HepG2 (cell line): ENCODE results near the gene AGRP. TPM values are rescaled to one million over a fixed set of nuclear protein-coding genes. Genes with fewer than 3 reads are reported as not detected.

Experiments
- CC2D1A ChIP-seq: sonication (generic); formaldehyde crosslinking; IDR thresholded peaks from 2 replicates; pipeline ENCODE4 v1.8.1; 2023; ENCODE audit warnings: mild to moderate bottlenecking, missing genetic modification reagents
- PCBP2 ChIP-seq: fragments of 200-400 bp; formaldehyde crosslinking; optimal IDR thresholded peaks from 2 replicates; pipeline ENCODE3; 2018; ENCODE audit warnings: low read length, low read depth; ENCODE audit not compliant: poor library complexity, severe bottlenecking
- PRPF4 ChIP-seq: fragments of 200-400 bp; formaldehyde crosslinking; IDR thresholded peaks from 2 replicates; pipeline ENCODE4 v1.6.1; 2016; ENCODE audit warnings: low read length, low read depth; ENCODE audit not compliant: poor library complexity, severe bottlenecking
- RELA ChIP-seq: sonication (generic); formaldehyde crosslinking; IDR thresholded peaks from 2 replicates; pipeline ENCODE4 v1.4.0; 2020; ENCODE audit warnings: missing genetic modification reagents
- RERE ChIP-seq: IDR thresholded peaks from 2 replicates; pipeline ENCODE4 v1.6.1; 2016; ENCODE audit warnings: low read depth, missing genetic modification reagents, missing compliant biosample characterization
- TBL1XR1 ChIP-seq: fragments of 150-350 bp; IDR thresholded peaks from 2 replicates; pipeline ENCODE4 v1.6.1; 2014; ENCODE audit warnings: borderline replicate concordance, low read length; ENCODE audit not compliant: partially characterized antibody
- THAP7 ChIP-seq: sonication (generic); formaldehyde crosslinking; IDR thresholded peaks from 2 replicates; pipeline ENCODE4 v1.8.1; 2023; ENCODE audit warnings: mild to moderate bottlenecking, missing genetic modification reagents
- ZNF646 ChIP-seq: sonication (generic); formaldehyde crosslinking; IDR thresholded peaks from 2 replicates; pipeline ENCODE4 v1.9.0; 2021; ENCODE audit warnings: mild to moderate bottlenecking, missing genetic modification reagents
- ZNF674 ChIP-seq: sonication (generic); formaldehyde crosslinking; IDR thresholded peaks from 2 replicates; pipeline ENCODE4 v1.5.0; 2020; ENCODE audit warnings: low read depth, mild to moderate bottlenecking, missing genetic modification reagents
- ZNF691 ChIP-seq: sonication (generic); formaldehyde crosslinking; IDR thresholded peaks from 2 replicates; pipeline ENCODE4 v1.4.0; 2020; ENCODE audit warnings: missing genetic modification reagents, low read depth, mild to moderate bottlenecking, borderline replicate concordance
- polyA plus RNA-seq, 8 experiments: library from polyadenylated mRNA; depleted of rRNA in 3 of 8; stranded (reverse) in 7 of 8; unstranded in 1 of 8; fragments of >200 nt; fragmentation: Illumina TruSeq in 4 of 8; extraction: Trizol in 4 of 8; gene quantifications; 2 replicates each; pipeline versions ENCODE4 v1.2.1 to v1.2.3, GENCODE V29; 2011 to 2016; ENCODE audit warnings: low read depth in 4 of 8, missing spikeins in 1 of 8, mixed read lengths in 1 of 8; ENCODE audit not compliant: insufficient read depth in 1 of 8
- total RNA-seq, 5 experiments: library from RNA; depleted of rRNA; stranded (reverse); fragments of >200 nt; fragmentation: Illumina TruSeq; extraction: Trizol; gene quantifications; 2 replicates each; pipeline ENCODE4 v1.2.3, GENCODE V29; 2016; ENCODE audit warnings: low read depth in 1 of 5

The AGRP gene
- total and polyA plus RNA-seq, 2 of the 13 experiments (the other 11 are each of a cell fraction or from before 2014, with no cell fraction given): not detected

- TF ChIP-seq ZNF646 (CRISPR knock-in tag) (no peak), ZNF691 (CRISPR knock-in tag) (peak; percentile 23; the same call in 1 of the 2 replicates), PRPF4 (no peak), TBL1XR1 (peak; percentile 74), PCBP2 (no peak), RERE (CRISPR knock-in tag) (peak; percentile 43; the same call in 1 of the 2 replicates), CC2D1A (CRISPR knock-in tag) (no peak), RELA (CRISPR knock-in tag) (peak; percentile 92; the same call in 1 of the 2 replicates), THAP7 (CRISPR knock-in tag) (peak; percentile 66; the same call in 1 of the 2 replicates), ZNF674 (peak; percentile 81; the same call in 1 of the 2 replicates)
Measured at GRCh38 chr16:67480833-67481560, 2.4 kb downstream of the AGRP start, which contains the start of gene ATP6V0D1 (continued).
